Stimulated activated naive CD4-positive, alpha-beta T cell treated with Interleukin-2 at 50 U/mL for 16 hours (primary cell): ENCODE data around the gene CALCR.
"Not testable (repeated sequence)": the region's sequence is repeated elsewhere in the genome, so short reads cannot be mapped to it uniquely, and the experiment has no call there.

Experiments used
- DNase-seq: peaks from one replicate; lab custom pipeline; 2025; lab: John Stamatoyannopoulos, UW

CALCR gene

DNA sequence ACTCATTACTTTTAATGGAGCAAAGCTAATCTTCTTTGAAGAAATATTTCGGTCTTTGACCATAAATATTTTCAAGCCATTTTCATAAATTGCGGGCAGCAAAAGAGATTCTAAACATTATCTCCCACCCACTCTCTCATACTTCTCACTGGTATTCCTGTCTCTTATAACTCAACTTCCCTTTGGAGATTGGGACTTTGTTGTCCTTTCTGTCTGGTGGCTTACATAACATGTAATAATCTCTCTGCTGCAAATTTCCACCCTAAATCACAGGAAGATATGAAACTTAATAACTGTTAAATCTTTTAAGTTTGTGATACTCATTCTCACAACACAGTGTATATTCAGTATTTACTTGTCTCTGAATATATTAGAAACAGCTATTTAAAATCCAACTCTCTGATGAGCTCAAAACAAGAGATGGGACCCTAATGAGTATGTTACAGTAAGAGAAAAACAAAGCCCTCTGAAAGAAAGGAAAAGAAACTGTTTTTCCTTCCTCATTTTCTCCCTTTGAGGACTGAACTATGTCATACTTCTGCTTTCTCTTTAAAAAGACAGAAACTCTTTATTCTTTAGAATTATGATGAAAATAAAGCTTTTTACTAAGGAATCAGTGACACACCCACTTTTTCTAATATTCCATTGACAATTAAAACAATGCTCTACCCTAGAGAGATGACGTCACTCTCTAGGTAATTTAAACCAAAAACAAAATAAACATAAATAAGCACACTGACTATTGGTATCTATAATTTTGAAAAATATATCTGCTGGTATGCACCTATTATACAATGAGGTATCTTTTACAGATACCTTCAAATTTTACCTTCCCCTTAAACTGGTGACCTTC, 14.7 kb downstream of the CALCR start:
- no peak for DNase-seq

DNA sequence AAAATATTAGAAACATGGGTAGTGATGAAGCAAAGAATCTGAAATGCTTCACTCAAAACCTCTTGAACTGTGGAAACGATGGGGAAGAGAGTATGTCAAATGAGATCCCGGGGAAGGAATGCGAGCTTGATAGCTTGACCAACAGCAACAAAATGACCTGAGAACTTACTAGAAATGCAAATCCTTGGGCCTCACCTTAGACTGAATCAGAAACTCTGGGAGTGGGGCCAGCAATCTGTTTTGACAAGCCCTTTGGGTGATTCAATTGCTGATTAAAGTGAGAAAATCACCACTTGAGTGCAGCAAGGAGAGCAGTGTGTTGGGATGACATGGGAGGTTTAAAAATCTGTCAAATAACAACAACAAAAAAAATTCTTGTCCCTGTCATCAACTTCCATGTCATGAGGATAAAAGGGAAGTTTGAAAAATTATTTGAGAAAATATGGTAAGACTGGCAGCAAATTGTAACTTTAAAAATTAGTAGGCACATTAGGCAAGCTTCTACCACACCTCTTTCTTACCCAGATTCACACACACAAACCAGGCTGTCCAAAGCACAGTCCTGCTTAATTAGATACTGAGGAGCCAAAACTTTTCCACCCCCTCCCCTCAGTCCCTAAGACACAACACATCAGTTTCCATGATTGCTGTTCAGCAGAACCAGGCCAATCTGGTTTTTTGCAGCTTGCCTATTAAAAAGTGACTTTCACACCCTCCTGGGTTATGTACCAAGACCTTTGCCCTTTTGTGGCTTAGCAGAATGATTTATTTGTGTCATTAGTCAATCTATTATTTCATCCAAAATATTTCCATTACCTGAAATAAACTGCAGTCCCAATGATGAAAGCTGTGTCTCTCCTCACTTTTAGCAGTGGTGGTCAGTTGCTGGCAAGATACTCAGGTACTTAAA, 15.6 kb downstream of the CALCR start:
- DNase-seq = no peak

DNA sequence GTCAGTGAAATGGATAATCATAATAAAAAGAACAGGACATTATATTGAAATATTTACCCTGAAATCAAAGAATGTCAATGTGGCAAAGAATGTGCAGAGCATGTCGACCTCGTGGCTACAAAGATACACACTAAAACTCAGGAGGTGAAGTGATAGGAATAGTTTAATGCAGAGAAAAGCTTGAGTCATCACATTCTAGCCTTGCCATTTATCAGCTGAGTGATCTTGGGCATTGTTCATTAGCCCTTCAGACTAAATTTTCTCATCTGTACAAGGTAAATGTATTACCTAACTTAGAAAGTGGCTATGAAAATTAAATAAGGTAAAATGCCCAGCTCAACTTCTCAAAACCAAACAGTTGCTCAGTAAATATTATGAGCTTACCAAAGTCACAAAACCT, 22.6 kb downstream of the CALCR start:
- no peak for DNase-seq

DNA sequence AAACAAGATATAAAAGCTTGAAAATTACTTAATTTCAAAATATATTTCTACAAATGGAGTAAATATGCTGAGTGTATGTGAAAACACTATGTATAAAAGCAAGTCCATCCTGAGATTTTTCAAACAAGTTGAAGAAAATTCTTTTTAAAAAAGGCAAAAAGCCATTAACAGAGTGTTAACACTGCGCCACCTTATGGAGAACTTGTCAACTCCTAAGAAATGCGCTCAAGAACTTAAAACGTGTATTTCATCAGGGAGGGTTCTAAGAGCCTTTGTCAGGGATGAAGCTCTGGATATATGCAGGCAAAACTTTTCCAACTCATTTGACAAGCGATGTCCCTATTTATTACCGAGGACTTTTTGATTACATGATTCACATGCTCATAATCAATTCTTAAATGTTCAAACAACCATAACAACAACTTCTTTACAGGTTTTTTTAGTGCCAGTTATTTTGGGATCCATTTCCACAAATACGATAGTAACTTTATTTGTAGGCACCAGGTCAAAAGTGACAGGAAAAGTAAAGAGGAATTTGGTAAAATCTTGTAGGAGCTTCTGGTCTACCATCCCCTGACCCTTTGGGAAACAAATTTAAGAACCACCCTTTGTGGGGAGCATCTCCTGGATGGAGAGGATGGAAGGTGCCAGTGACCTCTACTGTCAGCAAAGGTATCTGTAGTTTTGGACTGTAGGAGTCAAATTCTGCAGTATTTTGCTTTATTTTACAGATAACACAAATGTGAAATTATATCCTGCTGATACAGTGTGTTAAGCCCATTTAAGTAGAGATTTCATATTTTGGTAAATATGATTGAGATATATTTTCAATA, 23.2 kb downstream of the CALCR start:
- DNase-seq = no peak

DNA sequence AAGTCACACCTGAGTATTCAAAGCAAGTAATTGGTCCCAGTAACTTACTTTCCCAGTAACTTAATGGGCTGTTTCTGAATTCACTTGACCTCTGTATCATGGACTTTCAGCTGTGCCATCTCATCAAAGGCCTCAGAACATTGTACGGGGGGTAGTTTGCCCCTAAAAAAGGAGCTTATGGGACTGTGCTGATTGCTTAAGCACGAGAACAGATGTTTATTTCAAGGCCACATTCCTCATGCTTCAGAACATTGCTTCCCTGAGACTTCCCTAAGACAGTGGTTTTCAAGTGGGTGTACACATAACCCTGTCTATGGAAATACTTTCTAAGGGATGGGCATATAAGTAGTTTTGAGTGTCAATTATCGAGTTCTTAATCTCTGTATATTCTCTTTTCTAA, 26.8 kb downstream of the CALCR start:
- DNase-seq = no peak

DNA sequence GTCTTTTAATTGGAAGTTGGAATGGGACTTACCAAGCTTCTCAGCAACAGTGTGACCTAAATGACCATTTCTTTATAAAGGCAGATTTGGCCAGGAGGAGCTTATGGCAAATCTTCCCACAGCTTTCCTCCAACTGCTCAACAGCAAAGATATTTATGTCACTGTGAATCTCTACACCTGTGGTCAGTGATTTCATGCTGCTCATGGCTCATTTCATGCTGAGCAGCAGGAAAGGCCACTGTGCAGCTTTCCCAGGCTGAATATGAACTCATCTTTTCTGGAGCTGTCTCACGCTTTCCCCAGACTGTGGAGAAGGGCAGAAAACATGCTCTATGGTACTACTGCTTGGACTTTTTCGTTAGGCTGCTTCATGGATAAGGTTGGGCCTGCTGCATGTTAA, 29.8 kb downstream of the CALCR start:
- DNase-seq = no peak

DNA sequence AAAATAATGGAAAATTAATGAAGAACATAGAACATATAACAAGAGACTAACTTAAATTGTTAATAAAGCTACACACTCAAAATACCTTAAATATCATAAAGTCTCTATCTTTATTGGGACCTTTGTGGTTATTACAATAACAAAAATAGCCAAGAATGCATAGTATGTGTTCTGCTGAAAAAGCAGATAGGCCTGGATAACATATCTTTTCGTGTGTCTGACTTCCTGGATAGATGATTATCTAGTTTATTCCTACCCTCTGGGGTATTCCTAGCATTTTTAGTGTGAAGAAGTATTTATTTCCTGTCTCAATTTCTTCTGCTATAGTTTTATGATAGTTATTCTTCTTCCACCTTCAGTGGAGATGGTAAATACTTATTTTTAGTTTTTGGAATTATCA, 36.5 kb downstream of the CALCR start:
- DNase-seq = no peak

DNA sequence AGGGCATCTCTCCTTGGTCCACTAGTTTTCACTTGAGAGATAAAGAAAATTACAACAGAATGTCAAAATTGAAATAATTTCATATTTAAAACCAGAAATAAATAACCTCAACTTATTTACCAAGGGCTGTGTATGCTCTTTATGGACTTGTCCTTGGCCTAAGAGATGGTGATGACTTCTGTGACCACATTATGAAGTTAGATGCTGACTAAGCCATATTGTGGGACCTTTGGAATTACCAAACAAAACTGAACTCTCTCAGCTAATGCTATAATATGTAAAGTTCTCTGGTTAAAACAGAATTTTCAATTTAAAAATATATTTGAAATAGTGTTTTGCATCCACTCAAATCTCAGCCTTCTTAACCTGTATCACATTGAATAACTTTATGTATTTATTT, 38.9 kb downstream of the CALCR start:
- no peak for DNase-seq

DNA sequence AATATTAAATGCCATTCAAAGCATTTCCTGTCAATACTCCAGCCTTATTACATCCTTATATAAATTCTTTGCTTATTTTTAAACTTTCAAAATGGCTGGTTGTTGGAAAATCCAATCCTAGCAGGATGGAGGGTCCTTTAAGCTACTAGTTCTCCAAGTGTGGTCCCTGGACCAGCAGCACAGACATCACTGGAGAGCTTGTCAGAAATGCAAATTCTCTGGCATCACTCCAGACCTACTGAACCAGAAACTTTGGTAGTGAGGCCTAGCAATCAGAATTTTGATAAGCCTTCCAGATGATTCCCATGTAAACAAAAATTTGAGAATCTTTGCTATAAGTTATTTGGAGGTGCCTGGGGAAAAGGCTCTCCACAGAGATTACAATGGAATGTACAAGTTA, 43.8 kb downstream of the CALCR start:
- DNase-seq = no peak

DNA sequence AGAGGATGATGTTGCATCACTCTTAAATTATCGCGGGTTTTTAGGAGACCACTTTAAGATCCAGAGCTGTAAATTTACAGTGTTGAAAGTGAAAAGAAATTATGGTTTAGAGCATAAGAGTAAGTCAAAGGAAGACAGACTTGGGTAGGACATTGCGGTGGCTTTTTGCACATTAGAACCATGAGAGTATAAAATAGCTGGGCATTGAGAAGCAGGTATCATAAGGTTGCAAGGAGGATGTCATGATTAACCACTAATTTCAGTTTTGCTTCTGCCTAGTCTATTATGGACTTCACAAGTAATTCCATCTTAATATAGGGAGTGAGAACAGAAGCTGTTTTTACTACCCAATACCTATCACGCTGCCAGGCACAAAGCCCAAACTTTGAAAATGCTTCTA, 57.7 kb downstream of the CALCR start:
- DNase-seq = no peak

DNA sequence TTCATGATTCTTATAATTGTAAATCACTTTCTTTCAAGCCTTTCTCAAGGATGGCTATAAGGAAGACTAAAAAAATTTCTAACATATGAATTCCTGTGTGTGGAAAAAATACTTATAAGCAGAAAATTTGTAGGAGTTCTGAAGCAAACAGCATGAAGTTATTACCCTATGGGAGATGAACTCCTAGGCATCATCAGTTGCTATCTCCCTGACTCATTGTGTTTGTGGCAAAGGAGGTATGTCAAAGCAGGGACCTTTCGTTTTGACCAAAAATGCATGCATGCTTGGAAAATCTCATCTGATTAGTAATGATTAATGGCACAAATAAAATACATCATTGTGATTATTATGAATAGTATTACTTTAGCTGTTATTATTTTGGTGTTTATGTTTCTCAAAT, 59.4 kb downstream of the CALCR start:
- DNase-seq = no peak

DNA sequence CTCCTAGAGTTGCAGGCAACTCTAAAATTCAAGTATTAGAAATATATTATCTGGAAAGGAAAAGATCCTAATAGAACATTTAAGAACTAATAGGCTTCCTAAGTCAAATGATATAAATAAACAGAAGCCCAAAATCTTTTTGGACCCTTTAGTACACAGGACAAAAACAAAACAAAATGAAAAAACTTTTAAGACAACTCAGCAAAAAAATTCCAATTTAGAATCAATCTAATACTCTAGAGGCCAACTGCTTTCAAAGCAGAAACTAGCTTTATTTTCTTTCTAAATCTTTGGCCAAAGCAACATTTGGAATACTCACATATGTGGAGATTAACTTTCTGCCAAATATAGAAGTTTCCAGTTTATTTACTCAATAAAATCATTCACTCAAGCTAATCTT, 65.2 kb downstream of the CALCR start:
- no peak for DNase-seq

DNA sequence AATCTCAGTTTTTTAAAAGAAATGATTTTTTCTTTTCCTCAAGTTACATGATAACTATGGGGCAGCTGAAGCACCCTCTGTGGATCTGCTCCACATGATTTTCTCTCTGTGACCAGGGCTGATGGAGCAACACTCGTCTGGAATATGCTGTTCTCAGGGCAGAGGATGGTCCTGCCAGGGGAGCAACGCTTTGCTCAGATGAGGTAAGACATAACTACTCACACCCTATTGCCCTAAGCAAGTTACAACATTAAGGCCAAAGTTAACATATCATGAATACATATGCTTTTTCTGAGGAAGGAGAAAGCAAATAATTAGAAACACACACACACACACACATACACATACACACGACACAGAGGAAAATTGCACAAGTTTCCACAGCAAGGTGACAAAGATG, 71.4 kb downstream of the CALCR start:
- no peak for DNase-seq

DNA sequence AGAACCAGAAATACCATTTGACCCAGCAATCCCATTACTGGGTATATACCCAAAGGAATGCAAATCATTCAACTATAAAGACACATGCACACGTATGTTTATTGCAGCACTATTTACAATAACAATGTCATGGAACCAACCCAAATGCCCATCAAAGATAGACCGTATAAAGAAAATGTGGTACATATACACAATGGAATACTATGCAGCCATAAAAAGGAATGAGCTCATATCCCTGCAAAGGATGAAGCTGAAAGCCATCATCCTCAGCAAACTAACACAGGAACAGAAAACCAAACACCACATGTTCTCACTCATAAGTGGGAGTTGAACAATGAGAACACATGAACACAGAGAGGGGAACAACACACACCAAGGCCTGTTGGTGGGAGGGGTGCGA, 82.7 kb downstream of the CALCR start:
- not testable (repeated sequence) for DNase-seq

DNA sequence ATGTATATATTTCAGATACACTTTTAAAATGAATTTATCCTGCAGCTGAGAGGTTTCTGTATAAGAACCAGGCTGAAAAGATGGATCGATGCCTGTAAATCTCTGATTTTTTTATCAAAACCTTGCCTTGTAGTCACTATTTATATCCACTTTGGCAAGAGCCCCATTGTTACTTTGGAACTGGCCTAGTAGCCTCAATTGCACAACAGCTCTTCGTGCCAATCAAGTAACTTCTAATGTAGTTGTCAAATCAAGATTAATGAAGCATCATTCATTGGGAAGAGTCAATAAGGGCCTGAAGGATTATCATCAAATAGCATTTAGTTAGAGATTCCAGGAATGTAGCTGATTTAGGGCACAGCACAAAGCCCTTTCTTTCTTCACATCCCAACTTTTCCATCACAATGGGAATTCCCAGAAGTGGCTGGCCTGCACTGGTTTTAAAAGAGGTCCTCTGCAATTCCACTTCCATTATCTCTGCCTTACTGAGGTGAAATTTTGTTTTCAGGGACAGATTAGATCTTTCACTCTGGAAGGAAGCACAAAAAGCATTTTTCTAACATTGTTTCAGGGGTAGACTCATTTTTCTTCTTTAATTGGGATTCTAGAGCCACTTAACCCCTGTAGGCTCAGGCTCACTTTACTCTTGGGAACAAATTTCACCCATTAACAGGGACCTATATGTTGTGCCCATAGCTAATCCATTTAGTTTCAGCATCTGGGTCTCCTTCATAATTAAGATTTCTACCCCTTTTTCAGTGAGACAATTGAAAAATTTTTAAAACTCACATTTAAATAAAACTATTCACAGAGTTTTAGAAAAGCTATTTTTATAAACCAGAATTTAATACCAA, 97.8 kb downstream of the CALCR start:
- no peak for DNase-seq

DNA sequence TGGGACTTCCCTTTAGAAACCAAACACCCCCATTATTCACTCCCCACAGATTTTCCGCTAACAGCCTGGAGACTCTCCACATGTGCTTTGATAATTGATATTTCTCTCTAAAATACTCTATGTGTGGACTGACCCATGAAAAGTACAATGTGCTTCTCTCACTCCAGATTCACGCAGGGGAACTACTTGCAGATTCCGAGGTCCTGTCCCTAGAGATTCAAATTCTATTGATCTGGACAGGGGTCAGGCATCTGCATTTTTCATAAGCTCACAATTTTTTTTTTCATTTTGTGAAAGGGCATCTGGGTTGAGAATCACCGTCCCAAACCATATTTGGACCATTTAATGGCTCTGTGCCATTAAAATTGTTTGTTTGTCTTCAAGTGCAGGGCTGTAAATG, 98.7 kb downstream of the CALCR start:
- no peak for DNase-seq

DNA sequence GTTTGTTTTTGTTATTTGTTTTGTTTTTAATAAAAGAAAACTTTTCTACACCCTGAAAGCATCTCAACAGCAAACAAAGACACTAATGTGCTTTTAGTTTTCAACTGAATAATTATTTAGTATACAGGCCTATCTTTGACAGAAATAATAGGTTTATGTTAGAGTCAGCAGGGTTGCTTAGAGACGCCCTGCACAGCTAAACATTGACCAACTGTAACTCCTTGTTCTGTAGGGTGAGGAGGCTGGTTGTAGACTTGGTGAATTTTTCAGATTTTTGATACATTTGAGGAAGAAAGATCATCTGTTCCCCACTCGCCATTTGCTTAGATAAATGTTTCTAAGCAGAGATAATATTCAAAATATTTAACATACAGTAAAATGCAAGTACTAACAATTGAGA, 103.1 kb downstream of the CALCR start:
- no peak for DNase-seq

DNA sequence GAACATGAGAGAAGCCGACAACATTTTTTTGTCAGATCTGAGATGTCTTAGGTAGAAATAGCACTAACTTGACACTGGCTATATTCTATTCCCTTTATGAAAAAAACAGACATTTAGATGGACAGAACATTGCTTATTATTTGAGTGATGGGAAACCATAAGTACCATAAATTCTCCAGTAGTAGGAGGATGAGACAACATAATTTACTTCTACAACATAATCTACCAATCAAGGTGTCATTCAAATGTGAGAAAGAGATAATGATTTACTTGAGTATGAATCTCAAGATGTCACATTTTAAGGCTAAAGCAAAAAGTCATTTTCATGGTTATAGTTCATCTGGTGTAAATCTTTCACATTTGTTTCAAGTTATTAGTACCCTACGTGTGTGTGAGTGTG, 110.8 kb downstream of the CALCR start:
- no peak for DNase-seq

DNA sequence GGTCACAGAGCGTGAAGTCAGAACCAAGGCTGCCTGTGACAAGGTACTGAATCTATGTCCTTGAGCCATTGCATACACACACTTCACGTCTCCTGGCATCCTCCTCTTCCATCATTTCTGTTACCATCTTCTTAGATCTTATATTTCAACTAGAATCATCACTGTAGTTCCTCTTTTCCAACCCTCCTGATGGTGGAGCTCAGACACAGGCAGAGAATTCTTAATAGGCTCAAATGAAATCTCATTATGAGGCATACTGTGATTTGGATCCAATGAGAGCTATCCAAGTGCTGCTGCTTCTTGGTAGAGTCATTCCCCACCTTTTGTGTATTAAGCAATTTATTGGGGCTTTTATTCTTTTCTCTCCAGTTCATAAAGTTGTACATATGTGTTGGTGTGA, 113.2 kb downstream of the CALCR start:
- no peak for DNase-seq

DNA sequence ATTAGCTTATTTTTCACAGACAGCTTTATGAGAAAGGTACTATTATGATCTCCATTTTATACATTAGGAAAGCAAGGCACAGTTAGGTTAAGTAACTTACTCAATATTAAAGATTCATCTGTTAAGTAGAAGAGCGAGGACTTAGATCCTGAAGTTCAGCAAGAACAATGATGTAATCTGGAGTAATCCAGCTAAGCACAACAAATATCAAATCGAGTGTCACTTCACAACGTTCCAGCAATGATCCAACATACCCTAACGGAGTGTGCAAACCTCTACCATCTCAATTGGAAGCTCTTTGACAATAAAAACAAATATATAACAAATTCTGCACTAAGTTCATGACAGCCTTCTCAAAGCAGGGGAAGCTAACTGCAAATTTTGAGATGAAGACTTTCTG, 121.3 kb downstream of the CALCR start:
- no peak for DNase-seq

DNA sequence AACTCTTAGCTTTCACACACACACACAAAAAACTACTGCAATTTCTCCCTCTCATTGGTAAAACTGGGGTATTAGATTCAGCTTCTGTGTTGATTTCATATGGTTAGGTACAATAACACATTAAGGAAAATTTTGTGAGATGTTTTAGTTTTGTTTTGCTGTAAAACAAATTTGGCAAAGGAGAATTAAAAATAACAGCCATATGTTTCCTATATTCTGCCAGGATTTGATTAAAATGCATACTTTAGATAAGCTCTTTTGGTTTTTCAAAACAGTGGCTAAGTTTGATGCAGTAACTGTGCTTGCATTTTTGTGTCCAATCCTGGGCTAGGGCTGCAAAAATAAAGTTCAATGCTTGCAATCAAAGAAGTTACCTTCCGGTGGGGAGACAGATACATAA, 126.3 kb downstream of the CALCR start:
- DNase-seq = no peak
